ENCODE results near the gene CAAP1. TPM values are rescaled to one million over a fixed set of nuclear protein-coding genes. Genes with fewer than 3 reads are reported as not detected.

The CAAP1 gene
- 10 to 100 TPM; 13.6 to 18.7 (median 14.8) TPM for total RNA-seq

DNA sequence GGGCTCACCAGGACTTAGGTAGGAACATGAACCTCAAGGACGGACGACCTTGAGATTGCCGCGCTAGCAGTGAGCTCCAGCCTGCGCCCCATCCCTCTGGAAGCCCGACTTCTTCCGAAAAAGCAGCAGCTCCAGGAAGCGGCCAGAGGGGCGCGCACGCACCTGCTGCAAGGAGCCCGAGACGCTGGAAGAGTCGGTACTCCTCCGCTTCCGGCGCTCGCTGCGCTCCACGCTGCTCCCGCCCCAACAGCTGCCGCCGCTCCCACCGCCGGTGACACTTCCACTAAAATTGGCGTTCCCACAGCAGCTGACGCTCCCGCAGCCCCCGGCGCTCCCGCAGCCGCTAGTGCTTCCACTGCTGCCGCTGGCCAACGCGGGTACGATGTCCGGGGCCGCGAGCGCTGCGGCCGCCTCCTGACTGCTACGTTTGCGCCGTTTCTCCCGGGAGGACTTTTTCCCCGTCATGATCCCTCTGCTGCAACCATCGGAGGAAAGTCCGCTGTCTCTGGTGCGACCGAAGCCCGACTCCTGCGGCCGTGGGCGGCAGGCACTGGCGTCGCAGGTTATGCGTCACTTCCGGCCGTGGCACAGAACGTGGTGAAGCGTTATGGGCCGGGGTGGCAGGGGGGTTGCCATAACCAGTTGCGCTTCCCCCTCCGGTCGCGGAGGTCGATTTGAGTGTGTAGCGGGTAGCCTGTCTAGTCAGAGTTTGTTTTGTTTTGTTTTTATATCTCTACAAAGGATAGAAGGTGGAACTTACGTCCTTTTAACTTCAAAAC, at the start of gene CAAP1:
CAAP1 (minus strand) TSS at position 552 of the 779 bp plus-strand sequence; CDS start at position 465, 87 bp downstream.
- TF ChIP-seq, protein P1, sequence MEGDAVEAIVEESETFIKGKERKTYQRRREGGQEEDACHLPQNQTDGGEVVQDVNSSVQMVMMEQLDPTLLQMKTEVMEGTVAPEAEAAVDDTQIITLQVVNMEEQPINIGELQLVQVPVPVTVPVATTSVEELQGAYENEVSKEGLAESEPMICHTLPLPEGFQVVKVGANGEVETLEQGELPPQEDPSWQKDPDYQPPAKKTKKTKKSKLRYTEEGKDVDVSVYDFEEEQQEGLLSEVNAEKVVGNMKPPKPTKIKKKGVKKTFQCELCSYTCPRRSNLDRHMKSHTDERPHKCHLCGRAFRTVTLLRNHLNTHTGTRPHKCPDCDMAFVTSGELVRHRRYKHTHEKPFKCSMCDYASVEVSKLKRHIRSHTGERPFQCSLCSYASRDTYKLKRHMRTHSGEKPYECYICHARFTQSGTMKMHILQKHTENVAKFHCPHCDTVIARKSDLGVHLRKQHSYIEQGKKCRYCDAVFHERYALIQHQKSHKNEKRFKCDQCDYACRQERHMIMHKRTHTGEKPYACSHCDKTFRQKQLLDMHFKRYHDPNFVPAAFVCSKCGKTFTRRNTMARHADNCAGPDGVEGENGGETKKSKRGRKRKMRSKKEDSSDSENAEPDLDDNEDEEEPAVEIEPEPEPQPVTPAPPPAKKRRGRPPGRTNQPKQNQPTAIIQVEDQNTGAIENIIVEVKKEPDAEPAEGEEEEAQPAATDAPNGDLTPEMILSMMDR (IDR thresholded peaks at IDR 0.05): no peak
- DNase-seq (ENCODE audit: low spot score) (peak; percentile 75), ATAC-seq (ENCODE audit: low FRiP score) (peak; percentile 96)

DNA sequence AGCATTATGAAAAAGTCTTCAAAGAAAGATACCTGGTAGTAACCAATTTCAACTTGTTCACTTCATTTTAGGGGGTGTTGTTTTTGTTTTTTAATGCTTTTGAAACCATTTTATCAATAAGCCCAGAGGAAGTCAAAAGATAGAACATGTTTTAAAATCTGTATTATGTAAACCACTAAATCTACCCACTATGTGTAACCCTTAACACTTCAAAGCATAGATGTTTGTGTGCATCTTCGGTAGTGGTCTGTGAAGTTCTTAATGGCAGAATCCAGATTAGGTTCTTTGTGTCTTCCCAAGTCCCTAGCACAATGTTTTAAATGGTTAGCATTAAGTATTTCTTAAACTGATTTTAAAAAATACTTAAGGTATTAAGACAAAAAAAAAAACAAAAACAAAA, 48.2 kb upstream of the CAAP1 start:
- DNase-seq (ENCODE audit: low spot score) (no peak), ATAC-seq (ENCODE audit: low FRiP score) (no peak)
- TF ChIP-seq, protein P1 (IDR thresholded peaks at IDR 0.05): no peak

- DNase-seq (ENCODE audit: low spot score) (no peak), ATAC-seq (ENCODE audit: low FRiP score) (no peak)
- TF ChIP-seq, protein P1 (IDR thresholded peaks at IDR 0.05): no peak
Observed at GRCh38 chr9:26939955-26940711, 47.5 kb upstream of the CAAP1 start.

- TF ChIP-seq, protein P1 (IDR thresholded peaks at IDR 0.05): no peak
- ATAC-seq (ENCODE audit: low FRiP score): no peak
- DNase-seq (ENCODE audit: low spot score): no peak
Observed at GRCh38 chr9:26937816-26938371, 45.3 kb upstream of the CAAP1 start.

GRCh38 chr9:26935847-26936246, 43.2 kb upstream of the CAAP1 start:
- no peak for ATAC-seq (ENCODE audit: low FRiP score)
- no peak for DNase-seq (ENCODE audit: low spot score)
- TF ChIP-seq, protein P1 (IDR thresholded peaks at IDR 0.05): no peak

DNA sequence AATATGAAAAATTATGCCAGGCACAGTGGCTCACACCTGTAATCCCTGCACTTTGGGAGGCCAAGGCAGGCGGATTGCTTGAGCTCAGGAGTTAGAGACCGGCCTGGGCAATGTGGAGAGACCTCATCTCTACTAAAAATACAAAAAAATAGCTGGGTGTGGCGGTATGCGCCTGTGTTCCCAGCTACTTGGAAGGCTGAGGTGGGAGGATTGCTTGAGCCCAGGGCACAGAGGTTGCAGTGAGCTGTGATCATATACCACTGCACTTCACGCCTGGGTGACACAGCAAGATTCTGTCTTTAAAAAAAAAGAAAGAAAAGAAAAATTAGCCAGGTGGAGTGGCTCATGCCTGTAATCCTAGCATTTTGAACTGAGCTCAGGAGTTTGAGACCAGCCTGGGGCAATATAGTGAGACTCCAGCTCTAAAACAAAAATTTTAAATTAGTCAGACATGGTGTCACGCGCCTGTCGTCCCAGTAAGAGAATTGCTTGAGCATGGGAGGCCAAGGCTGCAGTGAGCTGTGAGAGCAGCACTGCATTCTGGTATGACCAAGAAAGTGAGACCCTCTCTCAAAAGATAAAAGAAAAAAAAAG, 36.4 kb upstream of the CAAP1 start:
- DNase-seq (ENCODE audit: low spot score) (no peak), ATAC-seq (ENCODE audit: low FRiP score) (no peak)
- TF ChIP-seq, protein P1 (IDR thresholded peaks at IDR 0.05): no peak
